ENCODE results near the gene LRRTM4. TPM values are rescaled to one million over a fixed set of nuclear protein-coding genes. Genes with fewer than 3 reads are reported as not detected.
"Not testable (repeated sequence)": the region's sequence is repeated elsewhere in the genome, so short reads cannot be mapped to it uniquely, and the experiment has no call there.

Gene LRRTM4
- polyA plus RNA-seq, 1 donor from 2014 or later = 37.1 TPM

DNA sequence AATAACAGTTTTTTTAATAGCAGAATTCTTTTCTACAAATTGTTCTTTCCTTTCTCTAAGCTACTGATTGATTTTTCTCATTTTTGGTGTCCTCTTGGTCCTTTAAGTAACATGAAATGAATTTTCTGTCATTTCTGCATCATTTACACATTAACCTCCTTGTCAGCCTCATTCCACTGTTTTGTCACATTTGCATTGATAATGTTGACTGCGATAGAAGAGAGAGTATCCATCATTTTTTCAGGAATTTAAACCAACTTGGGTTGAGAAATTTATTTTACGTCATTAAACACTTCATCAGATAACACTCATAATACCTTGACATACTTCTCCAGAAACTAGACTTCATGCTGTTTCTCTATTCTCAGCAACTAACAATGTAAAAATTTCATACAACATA lies 422.2 kb downstream of the LRRTM4 start:
- Histone ChIP-seq H3K27ac (ENCODE audit: low read length) (peak overlapping the region; percentile 61), H3K9ac (ENCODE audit: low read length) (no peak overlapping the region), H3F3A (ENCODE audit: insufficient read depth, low read length, poor library complexity, severe bottlenecking) (no peaks in the 10 kb centered on the region), H3K9me2 (ENCODE audit: insufficient read depth, low read length) (no peaks in the 10 kb centered on the region), H4K20me1 (ENCODE audit: insufficient read depth) (no peaks in the 10 kb centered on the region), H3K79me2 (replicated peaks; ENCODE audit: insufficient read depth, low read length) (no peaks in the 10 kb centered on the region), H3K4me2 (ENCODE audit: low read length) (peak overlapping the region; percentile 53), H3K9me3 (ENCODE audit: low read length) (no peaks in the 10 kb centered on the region), H3K27me3 (ENCODE audit: insufficient read depth, low read depth, low read length) (no peaks in the 10 kb centered on the region), H3K4me3 (ENCODE audit: low read length) (peak overlapping the region; percentile 21), H2AFZ (ENCODE audit: low read depth, low read length) (no peak overlapping the region), H3K36me3 (ENCODE audit: insufficient read depth, low read length) (no peaks in the 10 kb centered on the region)
- TF ChIP-seq RAD21 (conservative IDR thresholded peaks at IDR 0.05) (peak; percentile 41), TAF1 (IDR thresholded peaks at IDR 0.05; ENCODE audit: low read depth) (no peak), SMC3 (conservative IDR thresholded peaks at IDR 0.05; ENCODE audit: poor library complexity) (no peak), MXI1 (conservative IDR thresholded peaks at IDR 0.05; ENCODE audit: poor library complexity, severe bottlenecking) (no peak), EP300 (conservative IDR thresholded peaks at IDR 0.05; ENCODE audit: poor library complexity, severe bottlenecking) (peak; percentile 95), POLR2AphosphoS5 (IDR thresholded peaks at IDR 0.05) (peak; percentile 87), EZH2 (IDR thresholded peaks at IDR 0.05; ENCODE audit: borderline replicate concordance, insufficient read depth, low read length, poor library complexity, severe bottlenecking) (no peak)
- TF ChIP-seq, protein P1, sequence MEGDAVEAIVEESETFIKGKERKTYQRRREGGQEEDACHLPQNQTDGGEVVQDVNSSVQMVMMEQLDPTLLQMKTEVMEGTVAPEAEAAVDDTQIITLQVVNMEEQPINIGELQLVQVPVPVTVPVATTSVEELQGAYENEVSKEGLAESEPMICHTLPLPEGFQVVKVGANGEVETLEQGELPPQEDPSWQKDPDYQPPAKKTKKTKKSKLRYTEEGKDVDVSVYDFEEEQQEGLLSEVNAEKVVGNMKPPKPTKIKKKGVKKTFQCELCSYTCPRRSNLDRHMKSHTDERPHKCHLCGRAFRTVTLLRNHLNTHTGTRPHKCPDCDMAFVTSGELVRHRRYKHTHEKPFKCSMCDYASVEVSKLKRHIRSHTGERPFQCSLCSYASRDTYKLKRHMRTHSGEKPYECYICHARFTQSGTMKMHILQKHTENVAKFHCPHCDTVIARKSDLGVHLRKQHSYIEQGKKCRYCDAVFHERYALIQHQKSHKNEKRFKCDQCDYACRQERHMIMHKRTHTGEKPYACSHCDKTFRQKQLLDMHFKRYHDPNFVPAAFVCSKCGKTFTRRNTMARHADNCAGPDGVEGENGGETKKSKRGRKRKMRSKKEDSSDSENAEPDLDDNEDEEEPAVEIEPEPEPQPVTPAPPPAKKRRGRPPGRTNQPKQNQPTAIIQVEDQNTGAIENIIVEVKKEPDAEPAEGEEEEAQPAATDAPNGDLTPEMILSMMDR (IDR thresholded peaks at IDR 0.05; ENCODE audit: poor library complexity, severe bottlenecking) = no peak
- TF ChIP-seq, protein P2, sequence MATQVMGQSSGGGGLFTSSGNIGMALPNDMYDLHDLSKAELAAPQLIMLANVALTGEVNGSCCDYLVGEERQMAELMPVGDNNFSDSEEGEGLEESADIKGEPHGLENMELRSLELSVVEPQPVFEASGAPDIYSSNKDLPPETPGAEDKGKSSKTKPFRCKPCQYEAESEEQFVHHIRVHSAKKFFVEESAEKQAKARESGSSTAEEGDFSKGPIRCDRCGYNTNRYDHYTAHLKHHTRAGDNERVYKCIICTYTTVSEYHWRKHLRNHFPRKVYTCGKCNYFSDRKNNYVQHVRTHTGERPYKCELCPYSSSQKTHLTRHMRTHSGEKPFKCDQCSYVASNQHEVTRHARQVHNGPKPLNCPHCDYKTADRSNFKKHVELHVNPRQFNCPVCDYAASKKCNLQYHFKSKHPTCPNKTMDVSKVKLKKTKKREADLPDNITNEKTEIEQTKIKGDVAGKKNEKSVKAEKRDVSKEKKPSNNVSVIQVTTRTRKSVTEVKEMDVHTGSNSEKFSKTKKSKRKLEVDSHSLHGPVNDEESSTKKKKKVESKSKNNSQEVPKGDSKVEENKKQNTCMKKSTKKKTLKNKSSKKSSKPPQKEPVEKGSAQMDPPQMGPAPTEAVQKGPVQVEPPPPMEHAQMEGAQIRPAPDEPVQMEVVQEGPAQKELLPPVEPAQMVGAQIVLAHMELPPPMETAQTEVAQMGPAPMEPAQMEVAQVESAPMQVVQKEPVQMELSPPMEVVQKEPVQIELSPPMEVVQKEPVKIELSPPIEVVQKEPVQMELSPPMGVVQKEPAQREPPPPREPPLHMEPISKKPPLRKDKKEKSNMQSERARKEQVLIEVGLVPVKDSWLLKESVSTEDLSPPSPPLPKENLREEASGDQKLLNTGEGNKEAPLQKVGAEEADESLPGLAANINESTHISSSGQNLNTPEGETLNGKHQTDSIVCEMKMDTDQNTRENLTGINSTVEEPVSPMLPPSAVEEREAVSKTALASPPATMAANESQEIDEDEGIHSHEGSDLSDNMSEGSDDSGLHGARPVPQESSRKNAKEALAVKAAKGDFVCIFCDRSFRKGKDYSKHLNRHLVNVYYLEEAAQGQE (IDR thresholded peaks at IDR 0.05; ENCODE audit: borderline replicate concordance) = peak; percentile 37

DNA sequence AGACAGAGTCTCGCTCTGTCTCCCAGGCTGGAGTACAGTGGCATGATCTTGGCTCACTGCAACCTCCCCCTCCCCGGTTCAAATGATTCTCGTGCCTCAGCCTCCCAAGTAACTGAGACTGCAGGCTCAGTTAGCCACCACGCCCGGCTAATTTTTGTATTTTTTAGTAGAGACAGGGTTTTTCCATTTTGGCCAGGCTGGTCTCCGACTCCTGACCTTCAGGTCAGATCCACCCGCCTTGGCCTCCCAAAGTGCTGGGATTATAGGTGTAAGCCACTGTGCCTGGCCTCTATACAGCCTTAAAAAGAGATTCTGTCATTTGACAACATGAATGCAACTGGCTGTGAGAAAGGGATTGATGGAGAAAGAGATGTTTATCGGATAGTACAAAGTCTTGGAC lies 426.7 kb downstream of the LRRTM4 start:
- not testable (repeated sequence) for H3K9me3 ChIP-seq (ENCODE audit: low read length); H3K4me2 ChIP-seq (ENCODE audit: low read length); H3K36me3 ChIP-seq (ENCODE audit: insufficient read depth, low read length); H3K27ac ChIP-seq (ENCODE audit: low read length); H3K27me3 ChIP-seq (ENCODE audit: insufficient read depth, low read depth, low read length); H3K79me2 ChIP-seq (replicated peaks; ENCODE audit: insufficient read depth, low read length); H3K9ac ChIP-seq (ENCODE audit: low read length); H3F3A ChIP-seq (ENCODE audit: insufficient read depth, low read length, poor library complexity, severe bottlenecking); H3K4me3 ChIP-seq (ENCODE audit: low read length); H2AFZ ChIP-seq (ENCODE audit: low read depth, low read length); H4K20me1 ChIP-seq (ENCODE audit: insufficient read depth); H3K9me2 ChIP-seq (ENCODE audit: insufficient read depth, low read length)

DNA sequence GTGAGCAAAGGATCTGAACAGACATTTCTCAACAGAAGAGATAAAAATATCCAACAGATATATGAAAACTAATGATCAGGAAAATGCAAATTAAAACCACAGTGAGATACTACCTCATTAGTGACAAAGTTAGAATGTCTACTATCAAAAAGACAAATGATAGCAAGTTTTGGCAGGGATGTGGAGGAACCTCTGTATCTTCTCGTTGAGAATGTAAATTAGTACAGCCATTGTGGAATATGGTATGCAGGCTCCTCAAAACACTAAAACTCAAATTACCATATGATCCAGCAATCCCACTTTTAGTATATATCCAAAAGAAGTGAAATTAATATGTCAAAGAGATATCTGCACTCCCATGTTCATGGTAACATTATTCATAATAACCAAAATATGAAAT lies 427.1 kb downstream of the LRRTM4 start:
- Histone ChIP-seq H3K9me3 (ENCODE audit: low read length) (no peaks in the 10 kb centered on the region), H3K36me3 (ENCODE audit: insufficient read depth, low read length) (no peaks in the 10 kb centered on the region), H3F3A (ENCODE audit: insufficient read depth, low read length, poor library complexity, severe bottlenecking) (no peaks in the 10 kb centered on the region), H3K4me2 (ENCODE audit: low read length) (no peak overlapping the region), H3K27me3 (ENCODE audit: insufficient read depth, low read depth, low read length) (no peaks in the 10 kb centered on the region), H3K79me2 (replicated peaks; ENCODE audit: insufficient read depth, low read length) (no peaks in the 10 kb centered on the region), H3K9ac (ENCODE audit: low read length) (no peak overlapping the region), H3K9me2 (ENCODE audit: insufficient read depth, low read length) (no peaks in the 10 kb centered on the region), H3K27ac (ENCODE audit: low read length) (no peak overlapping the region), H2AFZ (ENCODE audit: low read depth, low read length) (no peak overlapping the region), H4K20me1 (ENCODE audit: insufficient read depth) (no peaks in the 10 kb centered on the region), H3K4me3 (ENCODE audit: low read length) (no peak overlapping the region)
- TF ChIP-seq, protein P1 (IDR thresholded peaks at IDR 0.05; ENCODE audit: poor library complexity, severe bottlenecking) = no peak
- TF ChIP-seq TAF1 (IDR thresholded peaks at IDR 0.05; ENCODE audit: low read depth) = no peak
- TF ChIP-seq EP300 (conservative IDR thresholded peaks at IDR 0.05; ENCODE audit: poor library complexity, severe bottlenecking) = no peak
- no peak for TF ChIP-seq RAD21 (conservative IDR thresholded peaks at IDR 0.05)
- no peak for TF ChIP-seq SMC3 (conservative IDR thresholded peaks at IDR 0.05; ENCODE audit: poor library complexity)
- no peak for TF ChIP-seq POLR2AphosphoS5 (IDR thresholded peaks at IDR 0.05)
- no peak for TF ChIP-seq EZH2 (IDR thresholded peaks at IDR 0.05; ENCODE audit: borderline replicate concordance, insufficient read depth, low read length, poor library complexity, severe bottlenecking)
- TF ChIP-seq, protein P2 (IDR thresholded peaks at IDR 0.05; ENCODE audit: borderline replicate concordance) = no peak
- no peak for TF ChIP-seq MXI1 (conservative IDR thresholded peaks at IDR 0.05; ENCODE audit: poor library complexity, severe bottlenecking)
